Activated naive CD4-positive, alpha-beta T cell treated with anti-CD3 and anti-CD28 coated beads, Interleukin-2, amount 50 U/mL, for 24 hours (primary cell): ENCODE measurements around the gene SLAMF1.
"Not testable (repeated sequence)": the region's sequence is repeated elsewhere in the genome, so short reads cannot be mapped to it uniquely, and the experiment has no call there.

Experiments
- H3K27ac Mint-ChIP-seq: one replicate; pipeline ENCODE4 v1.8.0; 2021; ENCODE audit warnings: mild to moderate bottlenecking, mixed read lengths
- H3K27me3 Mint-ChIP-seq: one replicate; pipeline ENCODE4 v1.8.0; 2021; ENCODE audit warnings: mixed read lengths
- H3K36me3 Mint-ChIP-seq: one replicate; pipeline ENCODE4 v1.8.0; 2021; ENCODE audit warnings: mixed read lengths
- H3K4me1 Mint-ChIP-seq: one replicate; pipeline ENCODE4 v1.8.0; 2021; ENCODE audit warnings: mixed read lengths
- H3K4me3 Mint-ChIP-seq: one replicate; pipeline ENCODE4 v1.8.0; 2021; ENCODE audit warnings: mild to moderate bottlenecking, mixed read lengths
- H3K9me3 Mint-ChIP-seq: one replicate; pipeline ENCODE4 v1.8.0; 2021; ENCODE audit warnings: mixed read lengths

The SLAMF1 gene, protein sequence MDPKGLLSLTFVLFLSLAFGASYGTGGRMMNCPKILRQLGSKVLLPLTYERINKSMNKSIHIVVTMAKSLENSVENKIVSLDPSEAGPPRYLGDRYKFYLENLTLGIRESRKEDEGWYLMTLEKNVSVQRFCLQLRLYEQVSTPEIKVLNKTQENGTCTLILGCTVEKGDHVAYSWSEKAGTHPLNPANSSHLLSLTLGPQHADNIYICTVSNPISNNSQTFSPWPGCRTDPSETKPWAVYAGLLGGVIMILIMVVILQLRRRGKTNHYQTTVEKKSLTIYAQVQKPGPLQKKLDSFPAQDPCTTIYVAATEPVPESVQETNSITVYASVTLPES

DNA sequence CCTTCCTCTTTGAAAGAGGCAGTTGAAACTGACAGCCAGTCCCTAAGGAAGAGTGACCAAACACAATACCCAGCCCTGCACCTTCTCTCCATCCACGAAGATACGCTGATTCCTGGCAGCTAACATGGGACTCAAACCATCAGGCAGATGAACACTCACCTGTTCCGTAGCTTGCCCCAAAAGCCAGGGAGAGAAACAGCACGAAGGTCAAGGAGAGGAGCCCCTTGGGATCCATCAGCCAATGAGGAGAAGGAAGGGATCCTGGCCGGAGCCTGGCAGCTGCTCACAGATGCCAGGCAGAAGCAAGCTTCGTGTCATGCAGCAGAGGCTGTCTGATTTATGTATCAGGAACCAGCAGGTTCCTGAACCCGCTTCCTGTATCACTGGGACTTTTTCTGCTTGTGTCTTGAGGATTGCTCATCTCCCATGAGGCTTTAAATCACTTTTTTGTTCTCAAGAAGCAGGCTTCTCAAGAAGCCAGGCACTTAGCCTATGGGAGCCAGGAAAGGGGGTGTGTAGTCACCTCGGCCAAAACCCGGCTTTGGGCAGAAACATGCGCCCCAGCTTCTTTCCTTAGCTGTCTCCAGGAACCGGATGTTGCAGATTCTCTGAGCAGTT is at the start of gene SLAMF1:
Gene SLAMF1, minus strand, starts transcription at position 334 of the 618 bp plus-strand sequence. Its CDS starts 99 bp downstream, at position 235.
- H3K9me3 Mint-ChIP-seq, result no peaks in the 10 kb centered on the region
- H3K36me3 Mint-ChIP-seq, result peaks cover 36% of the 10 kb centered on the region
- peak within 1 kb of the TSS; percentile 92 for H3K27ac Mint-ChIP-seq
- peaks cover 67% of the 10 kb centered on the region for H3K4me1 Mint-ChIP-seq
- H3K27me3 Mint-ChIP-seq, result no peaks in the 10 kb centered on the region
- H3K4me3 Mint-ChIP-seq, result peak within 1 kb of the TSS; percentile 98

DNA sequence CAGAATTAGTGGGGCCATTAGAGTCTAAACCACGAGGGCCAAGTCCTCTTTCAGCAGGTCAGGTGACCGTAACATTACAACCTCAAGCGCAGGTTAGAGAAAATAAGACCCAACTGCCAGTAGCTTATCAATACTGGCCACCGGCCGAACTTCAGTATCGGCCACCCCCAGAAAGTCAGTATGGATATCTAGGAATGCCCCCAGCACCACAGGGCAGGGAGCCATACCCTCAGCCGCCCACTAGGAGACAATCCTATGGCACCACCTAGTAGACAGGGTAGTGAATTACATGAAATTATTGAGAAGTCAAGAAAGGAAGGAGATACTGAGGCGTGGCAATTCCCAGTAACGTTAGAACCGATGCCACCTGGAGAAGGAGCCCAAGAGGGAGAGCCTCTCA is 45.5 kb upstream of the SLAMF1 start:
- H3K9me3 Mint-ChIP-seq, H3K27me3 Mint-ChIP-seq: not testable (repeated sequence)
- Mint-ChIP-seq H3K4me1 (peaks cover 86% of the 10 kb centered on the region), H3K36me3 (peaks cover 21% of the 10 kb centered on the region), H3K27ac (peak overlapping the region; percentile 68), H3K4me3 (peak overlapping the region; percentile 21)

DNA sequence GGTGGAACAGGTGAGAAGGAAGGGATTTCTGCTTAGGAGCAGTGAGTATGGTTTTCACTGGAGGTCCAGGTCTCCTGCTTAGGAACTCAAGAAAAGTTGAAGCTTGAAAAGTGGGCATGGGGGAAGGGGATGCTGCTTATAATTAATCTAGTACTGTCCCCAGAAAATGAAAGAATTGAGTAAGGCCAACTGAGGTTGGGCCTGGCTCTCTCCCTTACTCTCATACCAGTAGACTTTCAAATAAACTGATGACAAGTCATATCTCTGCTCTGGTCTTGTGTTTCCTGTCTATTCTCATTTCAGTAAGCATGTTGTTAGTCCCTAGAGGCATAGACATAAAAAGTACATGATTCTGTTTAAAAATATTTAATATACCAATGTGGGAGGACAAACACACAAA is 38.4 kb upstream of the SLAMF1 start:
- no peaks in the 10 kb centered on the region for H3K9me3 Mint-ChIP-seq
- no peaks in the 10 kb centered on the region for H3K27me3 Mint-ChIP-seq
- peak overlapping the region; percentile 69 for H3K4me3 Mint-ChIP-seq
- H3K4me1 Mint-ChIP-seq, result peaks cover 92% of the 10 kb centered on the region
- peak overlapping the region; percentile 76 for H3K27ac Mint-ChIP-seq
- peaks cover 63% of the 10 kb centered on the region for H3K36me3 Mint-ChIP-seq

DNA sequence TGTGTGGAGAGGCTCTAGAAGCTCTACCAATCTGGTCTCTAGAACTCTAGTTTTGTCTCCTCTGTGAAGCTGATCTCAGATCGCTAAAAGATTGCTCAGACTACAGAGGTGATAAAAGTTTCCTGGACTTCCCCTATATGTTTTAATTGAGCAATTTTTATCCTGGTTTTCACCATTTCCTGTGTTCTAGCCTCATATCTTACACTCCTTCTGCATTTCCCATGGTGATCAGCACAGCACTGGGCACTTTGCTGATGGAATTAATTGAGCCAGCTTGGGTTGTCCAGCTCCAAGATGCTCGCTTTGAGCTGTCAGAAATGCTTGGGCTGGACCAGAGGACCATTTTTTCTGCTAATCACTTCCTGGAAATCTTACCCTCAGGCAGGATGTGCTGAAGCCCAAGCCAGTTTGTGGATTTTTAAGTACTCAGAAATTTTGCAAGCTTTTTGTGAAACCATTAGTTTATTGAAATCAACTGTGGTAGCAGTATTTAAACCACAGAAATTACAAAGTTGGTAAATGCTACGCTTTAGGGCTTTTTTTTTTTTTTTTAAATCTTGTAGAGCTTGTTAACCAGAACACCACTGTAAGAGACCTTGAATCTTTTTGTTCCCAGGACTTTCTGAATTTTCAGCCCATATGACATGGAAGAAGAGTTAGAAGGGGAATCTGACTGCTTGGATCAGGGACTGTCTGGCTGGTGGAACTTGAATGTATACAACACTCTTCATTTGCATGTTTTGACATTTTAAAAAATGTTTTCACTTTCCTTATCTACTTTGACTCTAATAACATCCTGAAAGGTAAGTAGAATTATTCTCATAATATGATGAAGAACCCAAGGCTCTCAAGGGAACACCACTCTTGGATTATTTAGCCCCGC is 36.4 kb upstream of the SLAMF1 start:
- Mint-ChIP-seq H3K4me1 (peaks cover 80% of the 10 kb centered on the region), H3K36me3 (peaks cover 63% of the 10 kb centered on the region), H3K4me3 (peak overlapping the region; percentile 69), H3K27me3 (no peaks in the 10 kb centered on the region), H3K9me3 (no peaks in the 10 kb centered on the region), H3K27ac (peak overlapping the region; percentile 76)

DNA sequence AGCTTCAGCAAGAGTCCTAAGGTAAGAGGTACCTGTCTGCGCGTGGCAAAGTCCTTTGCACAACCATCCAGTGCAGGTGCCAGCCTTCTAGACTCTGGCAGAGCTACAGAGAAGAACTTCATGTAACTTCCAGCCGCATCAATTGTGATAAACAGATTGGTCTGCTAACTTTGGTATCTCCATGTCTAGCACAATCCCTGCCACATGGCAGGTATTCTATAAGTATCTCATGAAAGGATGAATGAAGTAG is 35.0 kb upstream of the SLAMF1 start:
- Mint-ChIP-seq H3K9me3 (no peaks in the 10 kb centered on the region), H3K27me3 (no peaks in the 10 kb centered on the region), H3K4me1 (peaks cover 69% of the 10 kb centered on the region), H3K4me3 (no peak overlapping the region), H3K27ac (peak overlapping the region; percentile 98), H3K36me3 (peaks cover 54% of the 10 kb centered on the region)

DNA sequence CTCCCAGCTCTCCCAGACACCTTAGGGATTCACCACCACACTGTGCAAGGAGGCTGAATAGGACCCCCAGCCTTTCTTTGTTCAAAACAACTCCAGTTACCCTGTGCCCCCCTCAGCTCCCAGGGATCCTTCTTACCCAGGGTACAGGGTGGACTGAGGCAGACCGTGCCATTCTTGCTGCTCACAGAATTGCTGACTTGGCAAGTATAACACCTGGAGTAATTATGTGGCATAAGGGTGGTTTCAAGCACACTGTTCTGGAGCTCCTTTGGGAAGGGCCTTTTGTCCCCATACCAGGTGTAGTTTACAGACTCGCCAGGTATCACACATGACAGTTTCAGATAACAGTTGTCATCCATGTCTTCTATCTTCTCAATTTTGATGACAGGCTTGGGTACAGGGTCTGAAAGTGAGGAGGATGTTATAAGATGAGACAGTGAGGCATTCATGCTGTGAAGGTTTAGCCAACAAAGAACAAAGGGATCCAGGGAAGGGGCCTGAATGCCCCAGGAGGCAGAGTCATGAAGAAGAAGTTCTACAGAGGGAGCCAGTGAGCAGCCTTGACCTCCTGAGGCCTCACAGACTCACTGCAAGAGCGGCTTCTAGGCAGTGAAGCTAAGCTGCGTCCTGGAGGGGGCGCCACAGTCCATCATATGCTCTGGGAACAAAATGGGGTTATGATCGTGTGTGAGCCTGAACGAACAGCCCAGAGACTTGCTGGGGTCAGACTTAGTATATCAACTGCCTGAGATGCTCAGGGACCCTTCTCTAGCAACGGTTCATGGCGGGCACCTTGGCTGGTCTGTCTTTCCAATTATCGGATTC is 34.4 kb upstream of the SLAMF1 start:
- Mint-ChIP-seq H3K9me3 (no peaks in the 10 kb centered on the region), H3K4me3 (peak overlapping the region; percentile 59), H3K27me3 (no peaks in the 10 kb centered on the region), H3K4me1 (peaks cover 64% of the 10 kb centered on the region), H3K27ac (peak overlapping the region; percentile 98), H3K36me3 (peaks cover 48% of the 10 kb centered on the region)

DNA sequence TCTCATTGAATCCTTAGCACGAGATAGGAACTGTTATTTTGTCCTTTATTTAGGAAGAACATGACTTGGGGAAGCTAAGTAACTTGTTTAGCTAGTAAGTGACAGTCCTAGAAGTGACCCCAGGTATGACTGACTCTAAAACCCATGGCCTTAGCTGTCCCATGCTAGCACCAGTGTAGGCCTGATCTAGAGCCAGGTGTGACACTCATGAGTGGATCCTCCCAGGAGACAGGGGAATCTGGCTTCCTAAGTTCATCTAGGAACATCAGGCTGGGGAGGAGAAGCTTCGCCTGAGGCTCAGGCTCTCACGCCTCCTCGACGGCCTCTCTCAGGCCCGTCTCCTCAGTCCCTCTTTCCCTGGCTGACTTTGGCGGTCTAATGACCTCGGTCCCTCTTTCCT is 33.6 kb upstream of the SLAMF1 start:
- peaks cover 42% of the 10 kb centered on the region for H3K36me3 Mint-ChIP-seq
- no peaks in the 10 kb centered on the region for H3K9me3 Mint-ChIP-seq
- H3K4me3 Mint-ChIP-seq, result no peak overlapping the region
- peak overlapping the region; percentile 91 for H3K27ac Mint-ChIP-seq
- peaks cover 55% of the 10 kb centered on the region for H3K4me1 Mint-ChIP-seq
- H3K27me3 Mint-ChIP-seq, result no peaks in the 10 kb centered on the region

DNA sequence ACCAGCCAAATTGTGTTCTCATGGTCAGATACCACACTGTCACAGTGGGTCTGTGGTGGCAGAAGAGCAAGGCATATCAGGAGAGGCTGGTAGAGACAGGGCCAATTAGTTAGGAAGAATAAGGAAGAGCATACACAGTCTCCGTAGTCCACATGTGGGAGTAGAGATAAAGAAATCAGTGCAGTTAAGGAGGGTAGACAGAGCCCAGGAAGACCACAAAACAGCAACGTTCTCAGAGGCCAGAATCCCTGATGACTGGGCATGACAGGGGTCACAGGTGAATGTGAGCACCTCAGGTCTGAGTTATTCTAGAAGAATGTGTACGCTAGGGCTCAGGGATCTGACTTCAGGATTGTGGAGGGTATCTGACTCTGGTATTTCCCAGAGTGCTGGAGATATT is 33.0 kb upstream of the SLAMF1 start:
- peaks cover 50% of the 10 kb centered on the region for H3K4me1 Mint-ChIP-seq
- H3K27ac Mint-ChIP-seq, result peak overlapping the region; percentile 76
- no peak overlapping the region for H3K4me3 Mint-ChIP-seq
- H3K27me3 Mint-ChIP-seq, result no peaks in the 10 kb centered on the region
- H3K9me3 Mint-ChIP-seq, result no peaks in the 10 kb centered on the region
- H3K36me3 Mint-ChIP-seq, result peaks cover 37% of the 10 kb centered on the region

DNA sequence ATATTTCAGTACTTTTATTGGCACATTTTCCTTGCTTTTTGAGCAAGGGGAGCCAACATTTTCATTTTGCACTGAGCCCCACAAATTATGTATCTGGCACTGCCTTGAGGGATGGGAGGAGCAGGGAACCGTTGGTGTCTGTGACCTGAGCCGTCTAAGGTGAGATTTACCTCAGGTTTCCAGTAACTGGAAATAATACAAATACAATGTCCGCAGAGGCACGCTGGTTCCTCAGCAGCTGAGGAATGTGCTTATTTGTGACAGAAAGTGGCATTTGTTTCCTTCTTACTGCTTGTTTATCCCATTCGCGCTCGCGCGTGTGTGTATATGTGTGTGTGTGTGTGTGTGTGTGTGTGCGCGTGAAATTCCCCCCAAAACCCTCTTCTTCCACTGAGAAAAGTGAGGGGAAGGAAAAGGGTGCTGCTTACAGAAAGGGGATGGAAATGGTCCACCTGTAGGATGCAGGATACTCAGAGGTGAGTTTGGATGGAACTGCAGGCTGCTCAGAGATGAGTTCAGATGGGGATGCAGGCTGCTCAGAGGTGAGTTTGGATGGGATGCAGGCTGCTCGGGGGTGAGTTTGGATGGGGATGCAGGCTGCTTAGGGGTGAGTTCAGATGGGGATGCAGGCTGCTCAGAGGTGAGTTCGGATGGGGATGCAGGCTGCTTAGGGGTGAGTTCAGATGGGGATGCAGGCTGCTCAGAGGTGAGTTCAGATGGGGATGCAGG is 30.2 kb upstream of the SLAMF1 start:
- no peaks in the 10 kb centered on the region for H3K27me3 Mint-ChIP-seq
- H3K27ac Mint-ChIP-seq, result peak overlapping the region; percentile 75
- no peaks in the 10 kb centered on the region for H3K9me3 Mint-ChIP-seq
- H3K36me3 Mint-ChIP-seq, result peaks cover 17% of the 10 kb centered on the region
- H3K4me3 Mint-ChIP-seq, result no peak overlapping the region
- H3K4me1 Mint-ChIP-seq, result peaks cover 22% of the 10 kb centered on the region

DNA sequence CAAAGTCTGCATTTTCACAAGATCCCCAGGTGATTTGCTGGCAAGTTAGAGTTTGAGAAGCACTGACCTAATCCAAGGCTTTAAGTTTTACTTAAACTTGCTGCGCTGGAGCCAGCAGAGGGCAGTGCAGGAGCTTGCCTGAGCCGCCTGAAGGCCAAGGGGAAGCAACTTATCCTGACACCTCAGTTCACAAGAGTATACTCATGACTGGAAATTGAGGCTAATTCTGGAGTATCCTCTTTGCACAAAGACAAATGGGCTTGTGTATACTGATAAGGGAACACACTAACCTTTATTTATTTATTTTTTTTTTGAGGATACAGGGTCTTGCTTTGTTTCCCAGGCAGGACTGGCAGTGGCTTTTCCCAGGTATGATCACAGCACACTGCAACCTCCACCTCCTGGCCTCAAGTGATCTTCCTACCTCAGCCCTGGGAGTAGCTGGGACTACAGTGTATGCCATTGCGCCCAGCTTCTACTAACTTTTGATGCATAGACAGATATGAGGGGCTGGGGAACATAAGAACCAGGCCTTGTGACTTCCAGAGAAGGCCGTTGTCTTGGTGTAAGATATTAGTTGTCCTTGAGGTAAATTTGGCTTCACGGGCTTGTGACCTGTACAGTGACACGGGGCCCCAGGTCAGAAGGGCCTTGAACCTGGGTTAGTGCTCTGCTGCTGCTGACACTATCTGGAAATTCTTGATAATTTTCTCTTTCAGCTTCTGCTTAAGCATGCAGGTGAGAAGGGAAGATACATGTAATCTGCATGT is 29.0 kb upstream of the SLAMF1 start:
- H3K27ac Mint-ChIP-seq, result peak overlapping the region; percentile 76

DNA sequence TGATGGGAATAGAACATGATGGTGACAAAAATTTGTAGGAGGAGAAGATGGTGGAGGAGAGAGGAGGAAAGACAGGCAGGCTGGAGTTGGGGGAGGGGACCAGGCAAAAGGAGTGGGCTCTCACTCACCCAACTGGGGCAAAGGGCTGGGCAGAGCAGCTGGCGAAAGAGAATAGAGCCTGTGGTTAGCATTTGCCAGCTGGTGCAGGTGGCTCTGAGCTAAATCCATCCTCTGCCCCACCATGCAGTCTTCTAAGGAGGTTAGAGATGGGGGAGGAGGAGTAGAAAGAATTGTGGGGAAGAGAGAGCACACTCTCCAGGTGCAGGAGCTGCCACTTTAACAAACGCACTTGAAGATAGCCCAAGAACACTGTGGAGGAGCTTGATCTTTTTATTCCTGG is 27.6 kb upstream of the SLAMF1 start:
- no peaks in the 10 kb centered on the region for H3K9me3 Mint-ChIP-seq
- H3K27me3 Mint-ChIP-seq, result no peaks in the 10 kb centered on the region
- H3K36me3 Mint-ChIP-seq, result peaks cover 14% of the 10 kb centered on the region
- H3K4me1 Mint-ChIP-seq, result peaks cover 23% of the 10 kb centered on the region
- no peak overlapping the region for H3K4me3 Mint-ChIP-seq
- no peak overlapping the region for H3K27ac Mint-ChIP-seq

More for the DNA sequence above, 29.0 kb upstream of the SLAMF1 start:
- no peaks in the 10 kb centered on the region for H3K27me3 Mint-ChIP-seq
- peaks cover 19% of the 10 kb centered on the region for H3K4me1 Mint-ChIP-seq
- peaks cover 10% of the 10 kb centered on the region for H3K36me3 Mint-ChIP-seq
- H3K4me3 Mint-ChIP-seq, result peak overlapping the region; percentile 6
- H3K9me3 Mint-ChIP-seq, result no peaks in the 10 kb centered on the region

DNA sequence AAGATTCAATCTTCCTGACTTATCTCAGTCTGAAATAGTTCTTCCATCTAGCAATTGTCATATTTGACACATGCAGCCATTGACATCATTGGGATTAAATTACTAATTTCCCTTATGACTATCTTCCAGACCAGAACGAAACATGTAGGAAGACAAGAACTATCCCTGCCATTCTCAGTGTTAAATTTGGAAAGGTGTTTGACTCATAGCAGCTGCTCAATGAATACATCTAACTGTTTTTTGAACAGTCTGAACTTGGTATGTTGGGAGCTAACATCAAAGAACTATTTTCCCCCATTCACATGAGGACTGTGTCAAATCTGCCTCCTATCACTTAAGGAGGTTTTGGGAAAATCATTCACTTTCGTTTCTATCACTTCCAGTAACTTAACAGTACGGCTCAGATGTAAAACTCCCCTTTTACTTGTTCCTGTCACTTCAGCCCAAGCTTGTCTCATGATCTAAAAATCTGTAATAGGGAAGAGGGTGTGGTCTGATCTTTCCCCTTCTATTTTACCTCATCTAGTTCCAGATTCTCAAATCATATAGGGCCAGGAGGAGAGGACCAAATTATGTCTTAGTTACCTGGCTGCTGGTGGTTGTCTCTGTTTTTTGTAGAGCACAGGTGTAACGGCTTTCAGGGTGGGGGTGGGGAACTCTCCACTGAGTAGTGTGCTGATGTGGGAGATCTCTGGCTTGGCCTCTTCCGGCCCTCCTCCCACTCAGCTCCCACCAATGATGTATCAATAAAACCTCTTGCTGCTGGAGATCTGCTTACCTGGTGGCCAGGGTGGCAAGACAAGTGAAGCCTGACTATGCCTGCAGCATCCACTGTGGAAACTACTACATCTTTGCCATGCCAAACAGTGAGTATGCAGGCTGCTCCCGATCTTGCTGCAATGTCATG is 26.2 kb upstream of the SLAMF1 start:
- H3K27ac Mint-ChIP-seq, result no peak overlapping the region
- H3K4me1 Mint-ChIP-seq, result peaks cover 23% of the 10 kb centered on the region
- no peaks in the 10 kb centered on the region for H3K9me3 Mint-ChIP-seq
- no peaks in the 10 kb centered on the region for H3K27me3 Mint-ChIP-seq
- peaks cover 14% of the 10 kb centered on the region for H3K36me3 Mint-ChIP-seq
- no peak overlapping the region for H3K4me3 Mint-ChIP-seq
